Measurements from ENCODE around the gene RNF220. TPM values are rescaled to one million over a fixed set of nuclear protein-coding genes. Genes with fewer than 3 reads are reported as not detected.

RNF220 gene
- total and polyA plus RNA-seq, 9 of the 15 experiments (the other 6 are each of a cell fraction or from before 2014, with no cell fraction given), result 5.1 to 117 (median 66.9) TPM

DNA sequence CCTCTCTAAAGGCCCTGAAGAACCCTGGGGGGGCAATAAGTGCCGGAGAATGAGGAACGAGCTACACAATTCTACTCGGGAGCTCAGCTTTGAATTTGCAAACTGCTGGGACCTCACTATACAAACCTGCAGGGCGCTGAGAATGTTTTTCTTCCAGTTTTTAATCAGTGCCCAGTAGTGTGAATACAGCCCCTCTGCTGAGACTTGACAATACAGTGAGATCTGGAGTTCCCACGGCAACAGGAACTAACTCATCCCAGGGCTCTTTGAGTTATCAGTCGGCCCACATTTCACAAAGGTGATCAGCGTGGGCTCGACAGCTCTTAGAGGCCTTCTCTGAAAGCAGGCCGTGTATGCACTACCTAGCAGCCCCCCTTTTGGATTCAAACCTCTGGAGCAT lies 227.5 kb downstream of the RNF220 start (continued):
- TF ChIP-seq, protein P1, sequence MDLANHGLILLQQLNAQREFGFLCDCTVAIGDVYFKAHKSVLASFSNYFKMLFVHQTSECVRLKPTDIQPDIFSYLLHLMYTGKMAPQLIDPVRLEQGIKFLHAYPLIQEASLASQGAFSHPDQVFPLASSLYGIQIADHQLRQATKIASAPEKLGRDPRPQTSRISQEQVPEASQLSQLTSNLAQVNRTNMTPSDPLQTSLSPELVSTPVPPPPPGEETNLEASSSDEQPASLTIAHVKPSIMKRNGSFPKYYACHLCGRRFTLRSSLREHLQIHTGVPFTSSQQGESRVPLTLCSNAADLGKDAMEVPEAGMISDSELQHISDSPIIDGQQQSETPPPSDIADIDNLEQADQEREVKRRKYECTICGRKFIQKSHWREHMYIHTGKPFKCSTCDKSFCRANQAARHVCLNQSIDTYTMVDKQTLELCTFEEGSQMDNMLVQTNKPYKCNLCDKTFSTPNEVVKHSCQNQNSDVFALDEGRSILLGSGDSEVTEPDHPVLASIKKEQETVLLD (IDR thresholded peaks at IDR 0.05), result no peak
- TF ChIP-seq MIER1 (IDR thresholded peaks at IDR 0.05; ENCODE audit: low read depth) (no peak), GTF2E2 (tag; IDR thresholded peaks at IDR 0.05) (no peak), NR2C1 (IDR thresholded peaks at IDR 0.05) (no peak), NR2C1 (tag; IDR thresholded peaks at IDR 0.05) (no peak), SMAD1 (IDR thresholded peaks at IDR 0.05; ENCODE audit: low read depth, low read length, partially characterized antibody) (no peak), CREM (IDR thresholded peaks at IDR 0.05; ENCODE audit: low read depth) (no peak), ZNF764 (CRISPR knock-in tag; IDR thresholded peaks at IDR 0.05; ENCODE audit: low read depth) (no peak), CREB1 (IDR thresholded peaks at IDR 0.05) (no peak; the same call in 1 of the 2 replicates), CREB1 (CRISPR knock-in tag; IDR thresholded peaks at IDR 0.05) (no peak), ZNF57 (CRISPR knock-in tag; IDR thresholded peaks at IDR 0.05) (no peak), TRIM24 (IDR thresholded peaks at IDR 0.05) (no peak), STAT5A (IDR thresholded peaks at IDR 0.05; ENCODE audit: borderline replicate concordance, low read length) (peak; percentile 45; the same call in 1 of the 2 replicates), TFAM (CRISPR knock-in tag; conservative IDR thresholded peaks at IDR 0.05) (no peak), ARID2 (IDR thresholded peaks at IDR 0.05) (no peak), RFX1 (IDR thresholded peaks at IDR 0.05) (peak; percentile 92), ARNT (IDR thresholded peaks at IDR 0.05) (peak in 1 of 2 experiments; percentile 10; a peak in 1 of 4 replicates), ZC3H11A (IDR thresholded peaks at IDR 0.05; ENCODE audit: low read depth, low read length) (no peak), CBFB (CRISPR knock-in tag; IDR thresholded peaks at IDR 0.05) (no peak), PHTF2 (CRISPR knock-in tag; IDR thresholded peaks at IDR 0.05) (no peak)
- TF ChIP-seq, protein P2, sequence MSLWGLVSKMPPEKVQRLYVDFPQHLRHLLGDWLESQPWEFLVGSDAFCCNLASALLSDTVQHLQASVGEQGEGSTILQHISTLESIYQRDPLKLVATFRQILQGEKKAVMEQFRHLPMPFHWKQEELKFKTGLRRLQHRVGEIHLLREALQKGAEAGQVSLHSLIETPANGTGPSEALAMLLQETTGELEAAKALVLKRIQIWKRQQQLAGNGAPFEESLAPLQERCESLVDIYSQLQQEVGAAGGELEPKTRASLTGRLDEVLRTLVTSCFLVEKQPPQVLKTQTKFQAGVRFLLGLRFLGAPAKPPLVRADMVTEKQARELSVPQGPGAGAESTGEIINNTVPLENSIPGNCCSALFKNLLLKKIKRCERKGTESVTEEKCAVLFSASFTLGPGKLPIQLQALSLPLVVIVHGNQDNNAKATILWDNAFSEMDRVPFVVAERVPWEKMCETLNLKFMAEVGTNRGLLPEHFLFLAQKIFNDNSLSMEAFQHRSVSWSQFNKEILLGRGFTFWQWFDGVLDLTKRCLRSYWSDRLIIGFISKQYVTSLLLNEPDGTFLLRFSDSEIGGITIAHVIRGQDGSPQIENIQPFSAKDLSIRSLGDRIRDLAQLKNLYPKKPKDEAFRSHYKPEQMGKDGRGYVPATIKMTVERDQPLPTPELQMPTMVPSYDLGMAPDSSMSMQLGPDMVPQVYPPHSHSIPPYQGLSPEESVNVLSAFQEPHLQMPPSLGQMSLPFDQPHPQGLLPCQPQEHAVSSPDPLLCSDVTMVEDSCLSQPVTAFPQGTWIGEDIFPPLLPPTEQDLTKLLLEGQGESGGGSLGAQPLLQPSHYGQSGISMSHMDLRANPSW (CRISPR knock-in tag; IDR thresholded peaks at IDR 0.05), result no peak
- TF ChIP-seq, protein P3, sequence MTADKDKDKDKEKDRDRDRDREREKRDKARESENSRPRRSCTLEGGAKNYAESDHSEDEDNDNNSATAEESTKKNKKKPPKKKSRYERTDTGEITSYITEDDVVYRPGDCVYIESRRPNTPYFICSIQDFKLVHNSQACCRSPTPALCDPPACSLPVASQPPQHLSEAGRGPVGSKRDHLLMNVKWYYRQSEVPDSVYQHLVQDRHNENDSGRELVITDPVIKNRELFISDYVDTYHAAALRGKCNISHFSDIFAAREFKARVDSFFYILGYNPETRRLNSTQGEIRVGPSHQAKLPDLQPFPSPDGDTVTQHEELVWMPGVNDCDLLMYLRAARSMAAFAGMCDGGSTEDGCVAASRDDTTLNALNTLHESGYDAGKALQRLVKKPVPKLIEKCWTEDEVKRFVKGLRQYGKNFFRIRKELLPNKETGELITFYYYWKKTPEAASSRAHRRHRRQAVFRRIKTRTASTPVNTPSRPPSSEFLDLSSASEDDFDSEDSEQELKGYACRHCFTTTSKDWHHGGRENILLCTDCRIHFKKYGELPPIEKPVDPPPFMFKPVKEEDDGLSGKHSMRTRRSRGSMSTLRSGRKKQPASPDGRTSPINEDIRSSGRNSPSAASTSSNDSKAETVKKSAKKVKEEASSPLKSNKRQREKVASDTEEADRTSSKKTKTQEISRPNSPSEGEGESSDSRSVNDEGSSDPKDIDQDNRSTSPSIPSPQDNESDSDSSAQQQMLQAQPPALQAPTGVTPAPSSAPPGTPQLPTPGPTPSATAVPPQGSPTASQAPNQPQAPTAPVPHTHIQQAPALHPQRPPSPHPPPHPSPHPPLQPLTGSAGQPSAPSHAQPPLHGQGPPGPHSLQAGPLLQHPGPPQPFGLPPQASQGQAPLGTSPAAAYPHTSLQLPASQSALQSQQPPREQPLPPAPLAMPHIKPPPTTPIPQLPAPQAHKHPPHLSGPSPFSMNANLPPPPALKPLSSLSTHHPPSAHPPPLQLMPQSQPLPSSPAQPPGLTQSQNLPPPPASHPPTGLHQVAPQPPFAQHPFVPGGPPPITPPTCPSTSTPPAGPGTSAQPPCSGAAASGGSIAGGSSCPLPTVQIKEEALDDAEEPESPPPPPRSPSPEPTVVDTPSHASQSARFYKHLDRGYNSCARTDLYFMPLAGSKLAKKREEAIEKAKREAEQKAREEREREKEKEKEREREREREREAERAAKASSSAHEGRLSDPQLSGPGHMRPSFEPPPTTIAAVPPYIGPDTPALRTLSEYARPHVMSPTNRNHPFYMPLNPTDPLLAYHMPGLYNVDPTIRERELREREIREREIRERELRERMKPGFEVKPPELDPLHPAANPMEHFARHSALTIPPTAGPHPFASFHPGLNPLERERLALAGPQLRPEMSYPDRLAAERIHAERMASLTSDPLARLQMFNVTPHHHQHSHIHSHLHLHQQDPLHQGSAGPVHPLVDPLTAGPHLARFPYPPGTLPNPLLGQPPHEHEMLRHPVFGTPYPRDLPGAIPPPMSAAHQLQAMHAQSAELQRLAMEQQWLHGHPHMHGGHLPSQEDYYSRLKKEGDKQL (CRISPR knock-in tag; IDR thresholded peaks at IDR 0.05; ENCODE audit: borderline replicate concordance), result no peak
- TF ChIP-seq, protein P4, sequence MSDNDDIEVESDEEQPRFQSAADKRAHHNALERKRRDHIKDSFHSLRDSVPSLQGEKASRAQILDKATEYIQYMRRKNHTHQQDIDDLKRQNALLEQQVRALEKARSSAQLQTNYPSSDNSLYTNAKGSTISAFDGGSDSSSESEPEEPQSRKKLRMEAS (CRISPR knock-in tag; IDR thresholded peaks at IDR 0.05), result no peak

Measured in K562 (cell line).